Panc1 (cell line): ENCODE data around the gene CCDC83. TPM values are rescaled to one million over a fixed set of nuclear protein-coding genes. Genes with fewer than 3 reads are reported as not detected.

Source experiments
- ATAC-seq: fragments of 200-7000 bp; cut with Tn5 transposase; 2 replicates; pipeline ENCODE4 v1.9.1; 2020; ENCODE audit warnings: mild to moderate bottlenecking, moderate library complexity
- BruUV-seq: library from RNA; stranded (reverse); fragments of 400-500 nt; replicated peaks from 2 replicates; lab custom pipeline; 2021; lab: Mats Ljungman, UMichigan
- CTCF ChIA-PET: fragments of 300-600 bp; sonication (Branson Sonifier 250); formaldehyde crosslinking; loops from one replicate; lab custom pipeline; 2022; ENCODE audit warnings: antibody characterized with exemption; lab: Charles Lee
- POLR2A ChIA-PET: fragments of 300-600 bp; sonication (Branson Sonifier 250); formaldehyde crosslinking; loops from one replicate; lab custom pipeline; 2022; ENCODE audit warnings: antibody characterized with exemption; lab: Charles Lee
- DNase-seq: peaks from one replicate; pipeline ENCODE4 v3.0.0-alpha.2; 2010; ENCODE audit warnings: low read depth, low spot score
- H3K27ac ChIP-seq: 2 replicates; pipeline ENCODE4 v1.5.1; 2011; ENCODE audit warnings: mild to moderate bottlenecking, low read length, inconsistent platforms
- H3K27me3 ChIP-seq: fragments of 200-500 bp; sonication (Bioruptor generic); 2 replicates; pipeline ENCODE4 v1.6.0; 2014; ENCODE audit warnings: low read length, inconsistent platforms; ENCODE audit not compliant: control insufficient read depth, insufficient read depth
- H3K36me3 ChIP-seq: fragments of 200-500 bp; sonication (Bioruptor generic); 2 replicates; pipeline ENCODE4 v1.5.1; 2014; ENCODE audit warnings: inconsistent platforms, mild to moderate bottlenecking, low read length, moderate library complexity; ENCODE audit not compliant: control insufficient read depth, insufficient read depth
- H3K4me1 ChIP-seq: 2 replicates; pipeline ENCODE4 v1.5.1; 2011; ENCODE audit warnings: inconsistent platforms, mild to moderate bottlenecking, low read length, moderate library complexity; ENCODE audit not compliant: control insufficient read depth, insufficient read depth
- H3K4me3 ChIP-seq, 2 experiments: 2 replicates each; pipeline ENCODE4 v1.5.1; 2011 to 2012; ENCODE audit warnings: low read depth in 2 of 2, low read length in 2 of 2, mild to moderate bottlenecking in 2 of 2, inconsistent platforms in 1 of 2, moderate library complexity in 1 of 2
- H3K9me3 ChIP-seq: fragments of 200-500 bp; sonication (Bioruptor generic); 2 replicates; pipeline ENCODE4 v1.5.1; 2014; ENCODE audit warnings: low read depth, mild to moderate bottlenecking, inconsistent platforms, low read length, moderate library complexity; ENCODE audit not compliant: control insufficient read depth, insufficient read depth
- POLR2AphosphoS5 ChIP-seq: IDR thresholded peaks from 2 replicates; pipeline ENCODE4 v1.6.1; 2012; ENCODE audit warnings: mild to moderate bottlenecking, low read depth, low read length, moderate library complexity
- SIN3A ChIP-seq: IDR thresholded peaks from 2 replicates; pipeline ENCODE4 v1.6.1; 2012; ENCODE audit warnings: low read depth, mild to moderate bottlenecking, low read length, moderate library complexity, borderline replicate concordance; ENCODE audit not compliant: insufficient read depth
- TCF7L2 ChIP-seq: IDR thresholded peaks from 2 replicates; pipeline ENCODE4 v1.6.1; 2011; ENCODE audit warnings: mild to moderate bottlenecking, low read depth, low read length, inconsistent platforms
- in situ Hi-C: cut with HindIII; loops from 2 replicates; pipeline ENCODE4 v1.10.0; 2016; ENCODE audit warnings: low sequenced_read_pairs, low pct_unique_long_range_greater_than_20kb
- intact Hi-C: fragments of 100-400 bp; cut with micrococcal nuclease; formaldehyde crosslinking; loops from one replicate; pipeline ENCODE4 v1.10.0; 2022; ENCODE audit not compliant: unreplicated experiment
- total RNA-seq: library from RNA; stranded (reverse); gene quantifications from one replicate; pipeline ENCODE4 v1.2.1, GENCODE V29; 2021; ENCODE audit not compliant: unreplicated experiment
- TF ChIP-seq, protein P1 (sequence below): fragments of 450-650 bp; IDR thresholded peaks from 2 replicates; pipeline ENCODE4 v1.5.1; 2017; ENCODE audit warnings: mild to moderate bottlenecking
- TF ChIP-seq, protein P2 (sequence below), 2 experiments: IDR thresholded peaks; 2 replicates each; pipeline ENCODE4 v1.6.1; 2011 to 2012; ENCODE audit warnings: low read depth in 2 of 2, control low read depth in 1 of 2, low read length in 1 of 2, mild to moderate bottlenecking in 1 of 2, moderate library complexity in 1 of 2; ENCODE audit not compliant: insufficient read depth in 1 of 2

Gene CCDC83
- total RNA-seq, 1 experiment from 2014 or later = not detected

DNA sequence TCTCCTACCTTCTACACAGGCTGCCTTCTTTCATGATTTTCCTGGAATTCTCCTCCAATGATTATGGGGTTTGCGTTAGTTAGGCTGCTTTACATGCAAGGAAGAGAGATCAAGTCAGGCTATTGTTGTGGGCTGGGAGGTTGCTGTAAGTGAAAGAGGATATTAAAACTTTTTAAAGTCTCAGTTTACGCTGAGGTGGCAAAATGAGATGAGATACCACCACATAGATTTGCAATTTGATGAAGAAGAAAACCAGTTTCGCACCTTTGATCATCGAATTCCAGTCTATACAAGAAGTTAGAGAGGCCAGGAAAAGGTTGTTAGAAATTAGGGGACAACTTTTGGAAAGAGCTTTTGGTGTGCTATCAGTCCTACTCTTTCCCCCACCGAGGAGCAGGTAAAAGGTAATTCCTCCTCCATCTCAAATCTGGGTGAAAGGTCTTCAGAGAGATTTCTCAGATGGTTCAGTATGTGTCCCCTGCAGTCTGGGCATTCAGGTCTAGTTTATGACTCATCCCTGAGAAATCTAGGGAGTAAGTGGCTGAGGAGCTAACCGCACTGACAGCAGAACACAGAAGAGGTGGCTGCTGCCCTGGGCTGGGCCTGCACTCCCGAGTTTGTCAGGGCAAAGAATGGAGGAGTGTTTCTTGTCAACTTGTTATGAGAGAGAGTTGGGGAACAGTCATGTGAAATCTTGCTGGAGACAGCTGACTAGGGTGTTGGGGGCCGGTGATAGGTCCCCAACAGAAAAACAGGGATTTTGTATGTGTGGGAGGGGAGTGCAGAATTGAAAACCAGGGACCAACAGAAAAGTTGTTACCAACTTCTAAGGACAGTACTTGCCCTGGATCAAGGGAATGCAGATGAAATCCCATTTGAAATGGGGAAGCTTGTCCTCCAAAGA is 34.7 kb downstream of the CCDC83 start:
- CTCF ChIA-PET = interaction anchor here (0.6 kb wide), 1 partner anchor 347 kb away, joined by 3 read pairs; no protein-coding TSS in a partner anchor
- intact Hi-C loops = no loop called here

DNA sequence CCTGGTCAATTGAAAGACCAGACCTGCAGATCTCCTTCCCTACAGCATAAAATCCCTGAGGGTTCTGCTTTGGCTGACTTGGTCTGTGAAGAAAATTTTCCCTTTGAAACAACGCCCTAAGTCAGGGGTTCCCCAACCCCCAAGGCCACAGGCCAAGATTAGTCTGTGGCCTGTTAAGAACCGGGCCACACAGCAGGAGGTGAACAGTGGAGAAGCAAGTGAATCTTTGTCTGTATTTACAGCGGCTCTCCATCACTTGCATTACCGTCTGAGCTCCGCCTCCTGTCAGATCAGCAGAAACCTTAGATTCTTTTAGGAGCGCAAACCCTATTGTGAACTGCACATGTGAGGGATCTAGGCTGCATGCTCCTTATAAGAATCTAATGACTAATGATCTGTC is 38.2 kb downstream of the CCDC83 start:
- CTCF ChIA-PET = no interaction called here
- no peak for DNase-seq

More for the DNA sequence above, 34.7 kb downstream of the CCDC83 start:
- H3K27me3 ChIP-seq = no peaks in the 10 kb centered on the region
- peak; percentile 87 for ATAC-seq
- H3K4me3 ChIP-seq = no peak overlapping the region
- no peaks in the 10 kb centered on the region for H3K4me1 ChIP-seq
- in situ Hi-C loops = no loop called here
- no peak for TF ChIP-seq SIN3A
- TF ChIP-seq, protein P1, sequence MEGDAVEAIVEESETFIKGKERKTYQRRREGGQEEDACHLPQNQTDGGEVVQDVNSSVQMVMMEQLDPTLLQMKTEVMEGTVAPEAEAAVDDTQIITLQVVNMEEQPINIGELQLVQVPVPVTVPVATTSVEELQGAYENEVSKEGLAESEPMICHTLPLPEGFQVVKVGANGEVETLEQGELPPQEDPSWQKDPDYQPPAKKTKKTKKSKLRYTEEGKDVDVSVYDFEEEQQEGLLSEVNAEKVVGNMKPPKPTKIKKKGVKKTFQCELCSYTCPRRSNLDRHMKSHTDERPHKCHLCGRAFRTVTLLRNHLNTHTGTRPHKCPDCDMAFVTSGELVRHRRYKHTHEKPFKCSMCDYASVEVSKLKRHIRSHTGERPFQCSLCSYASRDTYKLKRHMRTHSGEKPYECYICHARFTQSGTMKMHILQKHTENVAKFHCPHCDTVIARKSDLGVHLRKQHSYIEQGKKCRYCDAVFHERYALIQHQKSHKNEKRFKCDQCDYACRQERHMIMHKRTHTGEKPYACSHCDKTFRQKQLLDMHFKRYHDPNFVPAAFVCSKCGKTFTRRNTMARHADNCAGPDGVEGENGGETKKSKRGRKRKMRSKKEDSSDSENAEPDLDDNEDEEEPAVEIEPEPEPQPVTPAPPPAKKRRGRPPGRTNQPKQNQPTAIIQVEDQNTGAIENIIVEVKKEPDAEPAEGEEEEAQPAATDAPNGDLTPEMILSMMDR = no peak
- no peak for TF ChIP-seq TCF7L2
- no peak for TF ChIP-seq POLR2AphosphoS5
- TF ChIP-seq, protein P2, sequence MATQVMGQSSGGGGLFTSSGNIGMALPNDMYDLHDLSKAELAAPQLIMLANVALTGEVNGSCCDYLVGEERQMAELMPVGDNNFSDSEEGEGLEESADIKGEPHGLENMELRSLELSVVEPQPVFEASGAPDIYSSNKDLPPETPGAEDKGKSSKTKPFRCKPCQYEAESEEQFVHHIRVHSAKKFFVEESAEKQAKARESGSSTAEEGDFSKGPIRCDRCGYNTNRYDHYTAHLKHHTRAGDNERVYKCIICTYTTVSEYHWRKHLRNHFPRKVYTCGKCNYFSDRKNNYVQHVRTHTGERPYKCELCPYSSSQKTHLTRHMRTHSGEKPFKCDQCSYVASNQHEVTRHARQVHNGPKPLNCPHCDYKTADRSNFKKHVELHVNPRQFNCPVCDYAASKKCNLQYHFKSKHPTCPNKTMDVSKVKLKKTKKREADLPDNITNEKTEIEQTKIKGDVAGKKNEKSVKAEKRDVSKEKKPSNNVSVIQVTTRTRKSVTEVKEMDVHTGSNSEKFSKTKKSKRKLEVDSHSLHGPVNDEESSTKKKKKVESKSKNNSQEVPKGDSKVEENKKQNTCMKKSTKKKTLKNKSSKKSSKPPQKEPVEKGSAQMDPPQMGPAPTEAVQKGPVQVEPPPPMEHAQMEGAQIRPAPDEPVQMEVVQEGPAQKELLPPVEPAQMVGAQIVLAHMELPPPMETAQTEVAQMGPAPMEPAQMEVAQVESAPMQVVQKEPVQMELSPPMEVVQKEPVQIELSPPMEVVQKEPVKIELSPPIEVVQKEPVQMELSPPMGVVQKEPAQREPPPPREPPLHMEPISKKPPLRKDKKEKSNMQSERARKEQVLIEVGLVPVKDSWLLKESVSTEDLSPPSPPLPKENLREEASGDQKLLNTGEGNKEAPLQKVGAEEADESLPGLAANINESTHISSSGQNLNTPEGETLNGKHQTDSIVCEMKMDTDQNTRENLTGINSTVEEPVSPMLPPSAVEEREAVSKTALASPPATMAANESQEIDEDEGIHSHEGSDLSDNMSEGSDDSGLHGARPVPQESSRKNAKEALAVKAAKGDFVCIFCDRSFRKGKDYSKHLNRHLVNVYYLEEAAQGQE (IDR thresholded peaks at IDR 0.05; ENCODE audit: insufficient read depth in 1 of 2, low read depth in 2 of 2, low read length in 1 of 2) = no peak
- no TSS peak for BruUV-seq
- no peak for DNase-seq
- no peaks in the 10 kb centered on the region for H3K9me3 ChIP-seq
- H3K36me3 ChIP-seq = no peaks in the 10 kb centered on the region
- POLR2A ChIA-PET = no interaction called here
- no peak overlapping the region for H3K27ac ChIP-seq

More for the DNA sequence above, 38.2 kb downstream of the CCDC83 start:
- no peak overlapping the region for H3K4me3 ChIP-seq
- no peak overlapping the region for H3K27ac ChIP-seq
- POLR2A ChIA-PET = no interaction called here
- intact Hi-C loops (no loop called here), in situ Hi-C loops (no loop called here)
- no peaks in the 10 kb centered on the region for H3K27me3 ChIP-seq
- H3K36me3 ChIP-seq = no peaks in the 10 kb centered on the region
- no peaks in the 10 kb centered on the region for H3K4me1 ChIP-seq
- no peaks in the 10 kb centered on the region for H3K9me3 ChIP-seq
- no TSS peak for BruUV-seq
- no peak for ATAC-seq
- TF ChIP-seq, protein P2 (IDR thresholded peaks at IDR 0.05; ENCODE audit: insufficient read depth in 1 of 2, low read depth in 2 of 2, low read length in 1 of 2) = no peak
- TF ChIP-seq SIN3A (no peak), TCF7L2 (no peak), POLR2AphosphoS5 (no peak)
- TF ChIP-seq, protein P1 = no peak
